Measurements from ENCODE around the gene MTHFS.

Gene MTHFS

GRCh38 chr15:79923079-79923514 lies 26.3 kb upstream of the MTHFS start:
- H3K27ac ChIP-seq: peak overlapping the region; percentile 92
- no peaks in the 10 kb centered on the region for H3K27me3 ChIP-seq (ENCODE audit: control insufficient read depth, insufficient read depth, low read length)
- peak overlapping the region; percentile 96 for H2AFZ ChIP-seq
- H3K79me2 ChIP-seq: no peaks in the 10 kb centered on the region
- H3K36me3 ChIP-seq (ENCODE audit: control insufficient read depth, insufficient read depth, low read length): no peaks in the 10 kb centered on the region
- peak overlapping the region; percentile 80 for H3K4me2 ChIP-seq (ENCODE audit: low read length)
- H3K9ac ChIP-seq: no peak overlapping the region
- H3K9me3 ChIP-seq (ENCODE audit: control insufficient read depth, low read length): no peaks in the 10 kb centered on the region
- peak overlapping the region; percentile 88 for H3K4me3 ChIP-seq (ENCODE audit: low read depth, low read length)
- H3K4me1 ChIP-seq: no peaks in the 10 kb centered on the region
- TF ChIP-seq, protein P1, sequence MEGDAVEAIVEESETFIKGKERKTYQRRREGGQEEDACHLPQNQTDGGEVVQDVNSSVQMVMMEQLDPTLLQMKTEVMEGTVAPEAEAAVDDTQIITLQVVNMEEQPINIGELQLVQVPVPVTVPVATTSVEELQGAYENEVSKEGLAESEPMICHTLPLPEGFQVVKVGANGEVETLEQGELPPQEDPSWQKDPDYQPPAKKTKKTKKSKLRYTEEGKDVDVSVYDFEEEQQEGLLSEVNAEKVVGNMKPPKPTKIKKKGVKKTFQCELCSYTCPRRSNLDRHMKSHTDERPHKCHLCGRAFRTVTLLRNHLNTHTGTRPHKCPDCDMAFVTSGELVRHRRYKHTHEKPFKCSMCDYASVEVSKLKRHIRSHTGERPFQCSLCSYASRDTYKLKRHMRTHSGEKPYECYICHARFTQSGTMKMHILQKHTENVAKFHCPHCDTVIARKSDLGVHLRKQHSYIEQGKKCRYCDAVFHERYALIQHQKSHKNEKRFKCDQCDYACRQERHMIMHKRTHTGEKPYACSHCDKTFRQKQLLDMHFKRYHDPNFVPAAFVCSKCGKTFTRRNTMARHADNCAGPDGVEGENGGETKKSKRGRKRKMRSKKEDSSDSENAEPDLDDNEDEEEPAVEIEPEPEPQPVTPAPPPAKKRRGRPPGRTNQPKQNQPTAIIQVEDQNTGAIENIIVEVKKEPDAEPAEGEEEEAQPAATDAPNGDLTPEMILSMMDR (IDR thresholded peaks at IDR 0.05): no peak

- H2AFZ ChIP-seq: peak overlapping the region; percentile 96
- H3K4me1 ChIP-seq: no peaks in the 10 kb centered on the region
- H3K36me3 ChIP-seq (ENCODE audit: control insufficient read depth, insufficient read depth, low read length): no peaks in the 10 kb centered on the region
- H3K4me3 ChIP-seq (ENCODE audit: low read depth, low read length): peak overlapping the region; percentile 88
- peak overlapping the region; percentile 80 for H3K4me2 ChIP-seq (ENCODE audit: low read length)
- TF ChIP-seq, protein P1 (IDR thresholded peaks at IDR 0.05): no peak
- no peaks in the 10 kb centered on the region for H3K79me2 ChIP-seq
- no peaks in the 10 kb centered on the region for H3K9me3 ChIP-seq (ENCODE audit: control insufficient read depth, low read length)
- H3K27ac ChIP-seq: peak overlapping the region; percentile 92
- H3K9ac ChIP-seq: no peak overlapping the region
- H3K27me3 ChIP-seq (ENCODE audit: control insufficient read depth, insufficient read depth, low read length): no peaks in the 10 kb centered on the region
Measured at GRCh38 chr15:79922512-79923078, 25.8 kb upstream of the MTHFS start.

DNA sequence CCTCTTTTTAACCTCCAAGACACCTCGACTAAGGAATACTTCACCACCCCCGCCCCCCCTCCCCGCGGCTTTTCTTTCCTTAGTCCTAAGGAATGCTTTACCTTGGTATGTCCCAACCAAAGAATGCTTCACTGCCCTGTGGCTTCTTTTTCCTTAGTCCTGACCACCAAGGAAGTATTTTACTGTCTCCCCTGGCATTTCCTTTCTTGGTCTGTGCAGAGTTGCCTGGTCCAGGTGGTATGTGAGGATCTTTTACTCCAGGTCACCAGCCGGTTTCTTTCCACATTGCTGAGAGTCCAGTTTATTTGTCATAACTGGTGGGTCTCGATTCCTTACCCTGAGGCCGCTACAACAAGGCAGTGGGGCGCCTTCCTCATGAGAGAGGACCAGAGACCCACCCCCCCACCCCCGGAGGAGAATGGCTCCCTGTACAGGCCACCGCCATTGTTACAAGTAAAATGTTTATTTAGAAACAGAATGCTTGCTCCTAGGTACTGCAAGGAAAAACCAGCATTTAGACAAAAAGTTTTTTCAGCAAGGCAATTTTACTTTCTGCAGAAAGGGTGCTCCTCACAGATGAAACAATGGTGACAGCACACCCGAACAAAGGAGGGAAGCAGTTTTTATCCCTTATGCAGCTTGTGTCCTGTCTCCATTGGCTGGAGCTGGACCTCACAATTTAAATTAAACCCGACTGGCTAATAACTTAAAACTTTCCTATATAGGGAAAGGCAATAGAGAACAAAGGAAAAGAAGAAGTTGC lies 23.1 kb upstream of the MTHFS start:
- Histone ChIP-seq H3K4me2 (ENCODE audit: low read length) (no peak overlapping the region), H3K79me2 (no peaks in the 10 kb centered on the region), H2AFZ (no peak overlapping the region), H3K9ac (no peak overlapping the region), H3K9me3 (ENCODE audit: control insufficient read depth, low read length) (no peaks in the 10 kb centered on the region), H3K27me3 (ENCODE audit: control insufficient read depth, insufficient read depth, low read length) (no peaks in the 10 kb centered on the region), H3K4me3 (ENCODE audit: low read depth, low read length) (no peak overlapping the region), H3K27ac (no peak overlapping the region), H3K36me3 (ENCODE audit: control insufficient read depth, insufficient read depth, low read length) (no peaks in the 10 kb centered on the region), H3K4me1 (no peaks in the 10 kb centered on the region)
- TF ChIP-seq, protein P1 (IDR thresholded peaks at IDR 0.05): no peak

DNA sequence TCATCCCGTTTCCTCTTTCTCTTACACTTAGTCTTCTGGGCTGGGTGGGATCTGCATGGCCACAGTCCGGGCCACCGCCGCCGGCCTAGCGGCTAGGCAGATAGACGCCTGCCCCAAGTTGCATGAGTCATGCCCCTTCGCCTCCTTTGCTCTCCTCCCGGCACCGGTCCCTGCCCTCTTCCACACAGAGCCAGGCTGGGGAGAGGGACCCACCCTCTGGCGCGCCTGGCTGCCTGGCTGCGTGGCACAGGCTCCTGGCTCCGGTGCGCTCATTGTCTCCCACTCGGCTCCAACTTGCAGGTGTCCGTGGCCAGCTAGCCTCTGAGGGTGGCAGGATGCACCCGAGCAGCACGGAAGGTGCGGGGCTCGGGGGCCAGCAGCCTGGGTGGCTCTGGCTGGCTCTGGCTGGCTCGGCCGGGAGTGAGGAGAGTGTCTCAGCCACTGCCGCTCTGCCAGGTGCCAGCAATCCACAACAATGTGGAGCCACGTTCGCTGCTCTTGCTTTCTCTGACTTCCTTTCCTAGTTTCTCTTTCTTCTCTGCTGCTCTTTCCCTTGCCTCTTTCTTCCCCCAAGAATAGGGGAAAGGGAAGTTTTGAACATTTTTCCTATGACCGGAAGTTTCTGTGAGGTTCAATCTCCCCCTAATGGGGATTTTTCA lies 22.4 kb upstream of the MTHFS start:
- Histone ChIP-seq H3K79me2 (no peaks in the 10 kb centered on the region), H3K4me2 (ENCODE audit: low read length) (no peak overlapping the region), H2AFZ (no peak overlapping the region), H3K4me1 (no peaks in the 10 kb centered on the region), H3K27me3 (ENCODE audit: control insufficient read depth, insufficient read depth, low read length) (no peaks in the 10 kb centered on the region), H3K27ac (no peak overlapping the region), H3K9me3 (ENCODE audit: control insufficient read depth, low read length) (no peaks in the 10 kb centered on the region), H3K9ac (no peak overlapping the region), H3K36me3 (ENCODE audit: control insufficient read depth, insufficient read depth, low read length) (no peaks in the 10 kb centered on the region), H3K4me3 (ENCODE audit: low read depth, low read length) (no peak overlapping the region)
- TF ChIP-seq, protein P1 (IDR thresholded peaks at IDR 0.05): no peak
